Astrocyte (in vitro differentiated cells and primary cell): ENCODE data around the gene RDH13. TPM values are rescaled to one million over a fixed set of nuclear protein-coding genes. Genes with fewer than 3 reads are reported as not detected.
"Not testable (repeated sequence)": the region's sequence is repeated elsewhere in the genome, so short reads cannot be mapped to it uniquely, and the experiment has no call there.

Experiments
- DNase-seq: peaks from one replicate; pipeline ENCODE4 v3.0.0-alpha.2; 2010; ENCODE audit warnings: low read depth
- FAIRE-seq: peaks from 2 replicates; lab custom pipeline; 2011; peaks lifted over from hg19 to GRCh38; lab: Jason Lieb, UNC
- H2AFZ ChIP-seq: 2 replicates; pipeline ENCODE4 v1.6.0; 2012; ENCODE audit warnings: low read depth, low read length, inconsistent platforms
- H3K27ac ChIP-seq: 2 replicates; pipeline ENCODE4 v1.5.1; 2011; ENCODE audit warnings: low read depth, low read length, inconsistent platforms
- H3K27me3 ChIP-seq: 2 replicates; pipeline ENCODE4 v1.6.0; 2011; ENCODE audit warnings: low read length, inconsistent platforms; ENCODE audit not compliant: insufficient read depth
- H3K36me3 ChIP-seq: 2 replicates; pipeline ENCODE4 v1.5.1; 2011; ENCODE audit warnings: low read length, inconsistent platforms; ENCODE audit not compliant: insufficient read depth
- H3K4me1 ChIP-seq: 2 replicates; pipeline ENCODE4 v1.5.1; 2011; ENCODE audit warnings: low read length, inconsistent platforms; ENCODE audit not compliant: insufficient read depth
- H3K4me2 ChIP-seq: 2 replicates; pipeline ENCODE4 v1.6.0; 2012; ENCODE audit warnings: low read length, inconsistent platforms
- H3K4me3 ChIP-seq: 2 replicates; pipeline ENCODE4 v1.5.1; 2011; ENCODE audit warnings: low read depth, mild to moderate bottlenecking, low read length, inconsistent platforms; ENCODE audit not compliant: insufficient read depth
- H3K79me2 ChIP-seq: 2 replicates; pipeline ENCODE4 v1.6.0; 2012; ENCODE audit warnings: mild to moderate bottlenecking, low read length, inconsistent platforms; ENCODE audit not compliant: insufficient read depth
- H3K9ac ChIP-seq: 2 replicates; pipeline ENCODE4 v1.6.0; 2012; ENCODE audit warnings: mild to moderate bottlenecking, low read length, inconsistent platforms
- H3K9me3 ChIP-seq: 2 replicates; pipeline ENCODE4 v1.5.1; 2012; ENCODE audit warnings: low read depth, mild to moderate bottlenecking, low read length, inconsistent platforms; ENCODE audit not compliant: insufficient read depth
- H4K20me1 ChIP-seq: 2 replicates; pipeline ENCODE4 v1.6.0; 2012; ENCODE audit warnings: low read length, inconsistent platforms; ENCODE audit not compliant: insufficient read depth
- H3K27ac Mint-ChIP-seq: one replicate; pipeline ENCODE4 v1.8.0; 2021; ENCODE audit warnings: mild to moderate bottlenecking, mixed read lengths; ENCODE audit not compliant: unreplicated experiment
- H3K27me3 Mint-ChIP-seq: one replicate; pipeline ENCODE4 v1.8.0; 2021; ENCODE audit warnings: low read depth, mixed read lengths; ENCODE audit not compliant: unreplicated experiment
- H3K36me3 Mint-ChIP-seq: one replicate; pipeline ENCODE4 v1.8.0; 2021; ENCODE audit warnings: low read depth, mixed read lengths; ENCODE audit not compliant: unreplicated experiment
- H3K4me1 Mint-ChIP-seq: one replicate; pipeline ENCODE4 v1.8.0; 2021; ENCODE audit warnings: low read depth, mixed read lengths; ENCODE audit not compliant: unreplicated experiment
- H3K4me3 Mint-ChIP-seq: one replicate; pipeline ENCODE4 v1.8.0; 2021; ENCODE audit warnings: mild to moderate bottlenecking, moderate library complexity, mixed read lengths; ENCODE audit not compliant: unreplicated experiment
- H3K9me3 Mint-ChIP-seq: one replicate; pipeline ENCODE4 v1.8.0; 2021; ENCODE audit warnings: mild to moderate bottlenecking, mixed read lengths; ENCODE audit not compliant: unreplicated experiment
- EZH2 ChIP-seq: IDR thresholded peaks from 2 replicates; pipeline ENCODE4 v1.6.1; 2012; ENCODE audit warnings: mild to moderate bottlenecking, low read length, inconsistent platforms; ENCODE audit not compliant: insufficient read depth
- total RNA-seq: library from RNA; stranded (reverse); gene quantifications from 2 replicates; pipeline ENCODE4 v1.2.1, GENCODE V29; 2021
- TF ChIP-seq, protein P1 (sequence below): IDR thresholded peaks from 2 replicates; pipeline ENCODE4 v1.5.1; 2011; ENCODE audit warnings: low read depth, mild to moderate bottlenecking, inconsistent platforms, low read length, moderate library complexity; ENCODE audit not compliant: insufficient read depth

Gene RDH13
- total RNA-seq, 1 donor from 2014 or later: 22.6 TPM

DNA sequence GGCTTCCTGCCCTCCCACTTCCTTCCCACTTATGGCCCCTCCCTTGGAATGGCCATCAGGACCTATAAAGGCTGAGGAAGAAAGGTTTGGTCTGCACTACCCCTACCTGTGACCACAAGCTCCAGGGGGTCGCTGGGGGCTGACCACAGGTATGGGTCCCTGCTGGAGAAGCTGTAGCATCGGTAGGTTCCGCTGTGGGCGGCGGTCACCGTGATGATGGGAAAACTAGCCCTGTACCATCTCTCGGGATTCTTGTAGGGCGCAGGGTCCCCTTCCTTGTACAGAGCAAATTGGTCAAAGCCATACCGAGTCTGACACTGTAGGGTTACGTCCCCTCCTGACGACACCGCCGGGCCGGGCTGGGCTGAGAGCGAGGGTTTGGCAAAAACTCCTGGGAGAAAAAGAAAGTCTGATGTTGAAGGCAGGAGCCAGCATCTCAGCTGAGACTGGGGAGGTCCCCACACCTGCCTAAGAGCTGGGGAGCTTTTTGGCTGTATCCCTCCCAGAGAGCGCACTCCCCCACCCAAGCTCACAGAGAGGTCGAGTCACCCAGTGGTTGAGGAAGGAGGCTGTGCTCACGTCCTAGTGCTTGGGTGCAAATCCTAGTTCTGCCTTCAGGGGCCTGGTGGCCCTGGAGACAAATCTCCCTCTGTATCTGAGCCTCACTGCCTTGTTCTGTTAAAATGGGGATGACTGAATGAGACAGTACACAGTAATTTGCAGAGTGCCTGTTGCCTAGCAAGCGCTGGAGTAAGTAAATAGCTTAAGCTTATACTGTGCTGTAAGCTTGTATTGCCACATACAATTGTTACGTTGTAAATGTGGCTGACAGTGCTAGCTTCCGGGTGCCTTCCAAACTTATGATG is 35.2 kb downstream of the RDH13 start:
- Histone ChIP-seq H3K27me3 (no peaks in the 10 kb centered on the region), H3K4me3 (no peak overlapping the region), H4K20me1 (no peaks in the 10 kb centered on the region), H3K4me2 (no peak overlapping the region), H3K9me3 (no peaks in the 10 kb centered on the region), H3K27ac (no peak overlapping the region), H3K9ac (no peak overlapping the region), H2AFZ (no peak overlapping the region), H3K79me2 (no peaks in the 10 kb centered on the region), H3K4me1 (no peaks in the 10 kb centered on the region), H3K36me3 (no peaks in the 10 kb centered on the region)
- Mint-ChIP-seq H3K9me3 (peaks cover 4% of the 10 kb centered on the region), H3K27ac (no peak overlapping the region), H3K27me3 (peaks cover 6% of the 10 kb centered on the region), H3K36me3 (peaks cover 2% of the 10 kb centered on the region), H3K4me3 (no peak overlapping the region), H3K4me1 (no peaks in the 10 kb centered on the region)
- FAIRE-seq (no peak), DNase-seq (no peak)
- TF ChIP-seq EZH2: no peak

DNA sequence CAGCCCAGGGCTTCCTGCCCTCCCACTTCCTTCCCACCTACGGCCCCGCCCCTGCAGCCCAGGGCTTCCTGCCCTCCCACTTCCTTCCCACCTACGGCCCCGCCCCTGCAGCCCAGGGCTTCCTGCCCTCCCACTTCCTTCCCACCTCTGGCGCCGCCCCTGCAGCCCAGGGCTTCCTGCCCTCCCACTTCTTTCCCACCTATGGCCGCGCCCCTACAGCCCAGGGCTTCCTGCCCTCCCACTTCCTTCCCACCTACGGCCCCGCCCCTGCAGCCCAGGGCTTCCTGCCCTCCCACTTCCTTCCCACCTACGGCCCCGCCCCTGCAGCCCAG is 35.8 kb downstream of the RDH13 start:
- not testable (repeated sequence) for H3K27ac Mint-ChIP-seq, H3K27me3 Mint-ChIP-seq, H3K36me3 Mint-ChIP-seq, H2AFZ ChIP-seq, H3K27me3 ChIP-seq, H3K4me3 ChIP-seq, H3K4me3 Mint-ChIP-seq, H3K4me2 ChIP-seq, H3K27ac ChIP-seq, H3K4me1 Mint-ChIP-seq, H4K20me1 ChIP-seq, H3K9me3 ChIP-seq, FAIRE-seq, H3K36me3 ChIP-seq, H3K79me2 ChIP-seq, H3K9ac ChIP-seq, H3K4me1 ChIP-seq, DNase-seq, H3K9me3 Mint-ChIP-seq

DNA sequence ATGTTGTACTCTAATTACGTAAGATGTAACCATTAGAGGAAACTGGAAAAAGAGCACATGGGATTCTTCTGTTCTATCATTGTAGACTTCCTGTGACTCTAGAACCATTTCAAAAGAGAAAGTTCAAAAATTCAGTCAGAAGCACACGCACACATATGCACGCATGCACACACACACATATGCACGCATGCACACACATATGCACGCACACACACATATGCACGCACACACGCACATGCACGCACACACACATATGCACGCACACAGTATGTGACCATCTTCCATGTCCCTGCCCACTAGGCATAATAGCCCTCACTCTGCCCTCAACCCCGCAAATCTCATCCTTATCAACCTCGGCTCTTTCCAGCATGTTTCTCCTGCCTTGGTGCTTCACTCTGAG is 38.8 kb downstream of the RDH13 start:
- Mint-ChIP-seq H3K4me1 (no peaks in the 10 kb centered on the region), H3K4me3 (no peak overlapping the region), H3K9me3 (peaks cover 8% of the 10 kb centered on the region), H3K36me3 (peaks cover 2% of the 10 kb centered on the region), H3K27me3 (peaks cover 6% of the 10 kb centered on the region), H3K27ac (no peak overlapping the region)
- H3K79me2 ChIP-seq: no peaks in the 10 kb centered on the region
- no peak overlapping the region for H3K4me3 ChIP-seq
- no peak overlapping the region for H3K4me2 ChIP-seq
- H3K27me3 ChIP-seq: no peaks in the 10 kb centered on the region
- no peak overlapping the region for H3K27ac ChIP-seq
- H3K36me3 ChIP-seq: no peaks in the 10 kb centered on the region
- TF ChIP-seq, protein P1, sequence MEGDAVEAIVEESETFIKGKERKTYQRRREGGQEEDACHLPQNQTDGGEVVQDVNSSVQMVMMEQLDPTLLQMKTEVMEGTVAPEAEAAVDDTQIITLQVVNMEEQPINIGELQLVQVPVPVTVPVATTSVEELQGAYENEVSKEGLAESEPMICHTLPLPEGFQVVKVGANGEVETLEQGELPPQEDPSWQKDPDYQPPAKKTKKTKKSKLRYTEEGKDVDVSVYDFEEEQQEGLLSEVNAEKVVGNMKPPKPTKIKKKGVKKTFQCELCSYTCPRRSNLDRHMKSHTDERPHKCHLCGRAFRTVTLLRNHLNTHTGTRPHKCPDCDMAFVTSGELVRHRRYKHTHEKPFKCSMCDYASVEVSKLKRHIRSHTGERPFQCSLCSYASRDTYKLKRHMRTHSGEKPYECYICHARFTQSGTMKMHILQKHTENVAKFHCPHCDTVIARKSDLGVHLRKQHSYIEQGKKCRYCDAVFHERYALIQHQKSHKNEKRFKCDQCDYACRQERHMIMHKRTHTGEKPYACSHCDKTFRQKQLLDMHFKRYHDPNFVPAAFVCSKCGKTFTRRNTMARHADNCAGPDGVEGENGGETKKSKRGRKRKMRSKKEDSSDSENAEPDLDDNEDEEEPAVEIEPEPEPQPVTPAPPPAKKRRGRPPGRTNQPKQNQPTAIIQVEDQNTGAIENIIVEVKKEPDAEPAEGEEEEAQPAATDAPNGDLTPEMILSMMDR: no peak
- TF ChIP-seq EZH2: no peak
- no peak overlapping the region for H2AFZ ChIP-seq
- no peaks in the 10 kb centered on the region for H3K4me1 ChIP-seq
- DNase-seq (no peak), FAIRE-seq (no peak)
- no peak overlapping the region for H3K9ac ChIP-seq
- H4K20me1 ChIP-seq: no peaks in the 10 kb centered on the region
- no peaks in the 10 kb centered on the region for H3K9me3 ChIP-seq

DNA sequence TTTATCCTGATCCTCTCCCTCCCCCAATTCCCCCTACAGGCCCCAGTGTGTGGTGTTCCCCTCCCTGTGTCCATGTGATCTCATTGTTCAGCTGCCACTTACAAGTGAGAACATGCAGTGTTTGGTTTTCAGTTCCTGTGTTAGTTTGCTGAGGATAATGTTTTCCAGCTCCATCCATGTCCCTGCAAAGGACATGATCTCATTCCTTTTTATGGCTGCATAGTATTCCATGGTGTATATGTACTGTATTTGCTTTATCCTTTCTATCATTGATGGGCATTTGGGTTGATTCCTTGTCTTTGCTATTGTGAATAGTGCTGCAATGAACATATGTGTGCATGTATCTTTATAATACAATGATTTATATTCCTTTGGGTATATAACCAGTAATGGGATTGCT is 42.6 kb downstream of the RDH13 start:
- not testable (repeated sequence) for H3K9ac ChIP-seq, H4K20me1 ChIP-seq, H3K4me2 ChIP-seq, H3K4me1 ChIP-seq, H3K79me2 ChIP-seq, FAIRE-seq, H3K27me3 ChIP-seq, H3K27me3 Mint-ChIP-seq, H3K9me3 Mint-ChIP-seq, H3K36me3 Mint-ChIP-seq, H3K9me3 ChIP-seq, H2AFZ ChIP-seq, H3K4me1 Mint-ChIP-seq, H3K27ac Mint-ChIP-seq, H3K4me3 ChIP-seq, H3K27ac ChIP-seq, H3K36me3 ChIP-seq, H3K4me3 Mint-ChIP-seq, DNase-seq
